GM23338 (cell line): ENCODE results near the gene MORN4. TPM values are rescaled to one million over a fixed set of nuclear protein-coding genes. Genes with fewer than 3 reads are reported as not detected.
A peak's percentile ranks its signal among the peaks of the same experiment; 100 is the strongest.

Experiments
- ATAC-seq: fragments of 200-7000 bp; cut with Tn5 transposase; 3 replicates; pipeline ENCODE4 v1.9.1; 2020
- DNase-seq: peaks from one replicate; pipeline ENCODE4 v3.0.0-alpha.2; 2015; ENCODE audit warnings: low spot score
- H2AFZ ChIP-seq: fragments of 200-600 bp; sonication (generic); 2 replicates; pipeline ENCODE4 v1.8.0; 2016; ENCODE audit warnings: antibody characterized with exemption, mild to moderate bottlenecking, moderate library complexity
- H3F3A ChIP-seq: fragments of 200-600 bp; sonication (generic); replicated peaks from 2 replicates; pipeline ENCODE4 v1.8.0; 2017; ENCODE audit warnings: antibody characterized with exemption, mixed run types, low read depth
- H3K27ac ChIP-seq: fragments of 200-600 bp; sonication (generic); 2 replicates; pipeline ENCODE4 v1.6.1; 2016; ENCODE audit warnings: low read depth
- H3K27me3 ChIP-seq: fragments of 200-600 bp; sonication (generic); 2 replicates; pipeline ENCODE4 v1.8.0; 2016; ENCODE audit warnings: mild to moderate bottlenecking, mixed run types, moderate library complexity; ENCODE audit not compliant: insufficient read depth
- H3K36me3 ChIP-seq: fragments of 200-600 bp; sonication (generic); 2 replicates; pipeline ENCODE4 v1.8.0; 2016; ENCODE audit warnings: mild to moderate bottlenecking; ENCODE audit not compliant: insufficient read depth
- H3K4me1 ChIP-seq: fragments of 200-600 bp; sonication (generic); 2 replicates; pipeline ENCODE4 v1.8.0; 2016; ENCODE audit warnings: mild to moderate bottlenecking, moderate library complexity; ENCODE audit not compliant: insufficient read depth
- H3K4me2 ChIP-seq: fragments of 200-600 bp; sonication (generic); 2 replicates; pipeline ENCODE4 v1.7.1; 2017; ENCODE audit warnings: mixed run types
- H3K4me3 ChIP-seq: fragments of 200-600 bp; sonication (generic); 2 replicates; pipeline ENCODE4 v1.6.1; 2016; ENCODE audit warnings: mixed run types
- H3K79me2 ChIP-seq: fragments of 200-600 bp; sonication (generic); replicated peaks from 2 replicates; pipeline ENCODE4 v1.8.0; 2017; ENCODE audit warnings: mild to moderate bottlenecking; ENCODE audit not compliant: insufficient read depth
- H3K9me2 ChIP-seq: fragments of 200-600 bp; sonication (generic); 2 replicates; pipeline ENCODE4 v1.8.0; 2017; ENCODE audit not compliant: insufficient read depth
- H4K20me1 ChIP-seq: fragments of 200-600 bp; sonication (generic); replicated peaks from 2 replicates; pipeline ENCODE4 v1.8.0; 2017; ENCODE audit warnings: mild to moderate bottlenecking; ENCODE audit not compliant: insufficient read depth
- H3K27ac Mint-ChIP-seq: 2 replicates; pipeline ENCODE4 v1.8.0; 2020; ENCODE audit warnings: inconsistent platforms, mild to moderate bottlenecking, moderate library complexity, mixed read lengths
- H3K27me3 Mint-ChIP-seq: 3 replicates; pipeline ENCODE4 v1.8.0; 2022; ENCODE audit warnings: low read depth, mild to moderate bottlenecking, moderate library complexity, mixed read lengths, inconsistent platforms; ENCODE audit not compliant: insufficient read depth, poor library complexity
- H3K36me3 Mint-ChIP-seq: 3 replicates; pipeline ENCODE4 v1.8.0; 2021; ENCODE audit warnings: low read depth, mild to moderate bottlenecking, inconsistent platforms, moderate library complexity, mixed read lengths
- H3K4me1 Mint-ChIP-seq: 3 replicates; pipeline ENCODE4 v1.8.0; 2020; ENCODE audit warnings: mild to moderate bottlenecking, inconsistent platforms, mixed read lengths
- H3K4me3 Mint-ChIP-seq: 3 replicates; pipeline ENCODE4 v1.8.0; 2021; ENCODE audit warnings: moderate library complexity, mild to moderate bottlenecking, inconsistent platforms, mixed read lengths
- H3K9me3 Mint-ChIP-seq: 3 replicates; pipeline ENCODE4 v1.8.0; 2020; ENCODE audit warnings: moderate library complexity, mild to moderate bottlenecking, inconsistent platforms, mixed read lengths
- EZH2phosphoT487 ChIP-seq: fragments of 200-600 bp; sonication (generic); IDR thresholded peaks from one replicate; pipeline ENCODE4 v1.8.1; 2018; ENCODE audit warnings: antibody characterized with exemption; ENCODE audit not compliant: unreplicated experiment
- JUNB ChIP-seq: IDR thresholded peaks from one replicate; pipeline ENCODE4 v1.6.1; 2016; ENCODE audit warnings: antibody characterized with exemption; ENCODE audit not compliant: unreplicated experiment
- NANOG ChIP-seq: IDR thresholded peaks from 2 replicates; pipeline ENCODE4 v1.6.1; 2016; ENCODE audit warnings: antibody characterized with exemption, borderline replicate concordance
- POLR2AphosphoS5 ChIP-seq: IDR thresholded peaks from 2 replicates; pipeline ENCODE4 v1.6.1; 2016; ENCODE audit warnings: antibody characterized with exemption, low read depth
- STAT1 ChIP-seq: IDR thresholded peaks from one replicate; pipeline ENCODE4 v1.6.1; 2016; ENCODE audit warnings: antibody characterized with exemption; ENCODE audit not compliant: unreplicated experiment
- ZNF114 ChIP-seq: fragments of 250-450 bp; sonication (Bioruptor Pico); IDR thresholded peaks from 2 replicates; pipeline ENCODE4 v1.5.0; 2020; ENCODE audit warnings: mild to moderate bottlenecking, moderate library complexity
- ZNF331 ChIP-seq: fragments of 250-450 bp; sonication (Bioruptor Pico); IDR thresholded peaks from 2 replicates; pipeline ENCODE4 v1.5.0; 2020; ENCODE audit warnings: low read depth, mild to moderate bottlenecking, moderate library complexity
- polyA plus RNA-seq: library from polyadenylated mRNA; unstranded; fragments of >200 nt; fragmentation: Nextera tagmentation; extraction: Ambion mirVana; gene quantifications from 2 replicates; pipeline ENCODE4 v1.2.1, GENCODE V29; 2016
- total RNA-seq: library from RNA; depleted of rRNA; stranded (reverse); fragments of >200 nt; shearing (Covaris generic); gene quantifications from 2 replicates; pipeline ENCODE4 v1.2.3, GENCODE V29; 2014
- TF ChIP-seq, protein P1 (sequence below): fragments of 250-450 bp; sonication (Bioruptor Pico); IDR thresholded peaks from 2 replicates; pipeline ENCODE4 v1.5.0; 2020; ENCODE audit warnings: mild to moderate bottlenecking, moderate library complexity
- TF ChIP-seq, protein P2 (sequence below), 2 experiments: fragments of 200-600 bp in 1 of 2; sonication (generic) in 1 of 2; conservative IDR thresholded peaks; 2 replicates each; pipeline versions ENCODE4 v1.5.1 to v1.6.1; 2016 to 2017; ENCODE audit warnings: antibody characterized with exemption in 2 of 2, low read depth in 2 of 2, mild to moderate bottlenecking in 2 of 2, moderate library complexity in 1 of 2

MORN4 gene
- total and polyA plus RNA-seq, 2 experiments from 2014 or later, result 9.0 to 50.0 TPM

DNA sequence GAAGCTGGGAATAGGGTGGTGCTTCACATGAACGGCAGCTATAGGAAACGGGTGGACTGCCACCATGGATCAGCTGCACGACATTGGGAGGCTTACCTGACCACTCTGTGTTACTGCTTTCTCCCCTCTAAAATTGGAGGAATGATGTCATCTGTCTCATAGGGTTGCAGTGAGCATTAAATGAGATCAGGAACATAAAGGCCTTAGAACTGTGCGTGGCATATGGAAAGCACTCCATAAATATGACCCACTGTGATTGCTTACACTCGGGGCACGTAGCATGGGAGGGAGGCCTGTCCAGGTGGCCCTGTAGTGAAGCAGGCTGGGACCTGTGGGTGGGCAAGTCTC lies 34.1 kb downstream of the MORN4 start (continued):
- TF ChIP-seq, protein P1, sequence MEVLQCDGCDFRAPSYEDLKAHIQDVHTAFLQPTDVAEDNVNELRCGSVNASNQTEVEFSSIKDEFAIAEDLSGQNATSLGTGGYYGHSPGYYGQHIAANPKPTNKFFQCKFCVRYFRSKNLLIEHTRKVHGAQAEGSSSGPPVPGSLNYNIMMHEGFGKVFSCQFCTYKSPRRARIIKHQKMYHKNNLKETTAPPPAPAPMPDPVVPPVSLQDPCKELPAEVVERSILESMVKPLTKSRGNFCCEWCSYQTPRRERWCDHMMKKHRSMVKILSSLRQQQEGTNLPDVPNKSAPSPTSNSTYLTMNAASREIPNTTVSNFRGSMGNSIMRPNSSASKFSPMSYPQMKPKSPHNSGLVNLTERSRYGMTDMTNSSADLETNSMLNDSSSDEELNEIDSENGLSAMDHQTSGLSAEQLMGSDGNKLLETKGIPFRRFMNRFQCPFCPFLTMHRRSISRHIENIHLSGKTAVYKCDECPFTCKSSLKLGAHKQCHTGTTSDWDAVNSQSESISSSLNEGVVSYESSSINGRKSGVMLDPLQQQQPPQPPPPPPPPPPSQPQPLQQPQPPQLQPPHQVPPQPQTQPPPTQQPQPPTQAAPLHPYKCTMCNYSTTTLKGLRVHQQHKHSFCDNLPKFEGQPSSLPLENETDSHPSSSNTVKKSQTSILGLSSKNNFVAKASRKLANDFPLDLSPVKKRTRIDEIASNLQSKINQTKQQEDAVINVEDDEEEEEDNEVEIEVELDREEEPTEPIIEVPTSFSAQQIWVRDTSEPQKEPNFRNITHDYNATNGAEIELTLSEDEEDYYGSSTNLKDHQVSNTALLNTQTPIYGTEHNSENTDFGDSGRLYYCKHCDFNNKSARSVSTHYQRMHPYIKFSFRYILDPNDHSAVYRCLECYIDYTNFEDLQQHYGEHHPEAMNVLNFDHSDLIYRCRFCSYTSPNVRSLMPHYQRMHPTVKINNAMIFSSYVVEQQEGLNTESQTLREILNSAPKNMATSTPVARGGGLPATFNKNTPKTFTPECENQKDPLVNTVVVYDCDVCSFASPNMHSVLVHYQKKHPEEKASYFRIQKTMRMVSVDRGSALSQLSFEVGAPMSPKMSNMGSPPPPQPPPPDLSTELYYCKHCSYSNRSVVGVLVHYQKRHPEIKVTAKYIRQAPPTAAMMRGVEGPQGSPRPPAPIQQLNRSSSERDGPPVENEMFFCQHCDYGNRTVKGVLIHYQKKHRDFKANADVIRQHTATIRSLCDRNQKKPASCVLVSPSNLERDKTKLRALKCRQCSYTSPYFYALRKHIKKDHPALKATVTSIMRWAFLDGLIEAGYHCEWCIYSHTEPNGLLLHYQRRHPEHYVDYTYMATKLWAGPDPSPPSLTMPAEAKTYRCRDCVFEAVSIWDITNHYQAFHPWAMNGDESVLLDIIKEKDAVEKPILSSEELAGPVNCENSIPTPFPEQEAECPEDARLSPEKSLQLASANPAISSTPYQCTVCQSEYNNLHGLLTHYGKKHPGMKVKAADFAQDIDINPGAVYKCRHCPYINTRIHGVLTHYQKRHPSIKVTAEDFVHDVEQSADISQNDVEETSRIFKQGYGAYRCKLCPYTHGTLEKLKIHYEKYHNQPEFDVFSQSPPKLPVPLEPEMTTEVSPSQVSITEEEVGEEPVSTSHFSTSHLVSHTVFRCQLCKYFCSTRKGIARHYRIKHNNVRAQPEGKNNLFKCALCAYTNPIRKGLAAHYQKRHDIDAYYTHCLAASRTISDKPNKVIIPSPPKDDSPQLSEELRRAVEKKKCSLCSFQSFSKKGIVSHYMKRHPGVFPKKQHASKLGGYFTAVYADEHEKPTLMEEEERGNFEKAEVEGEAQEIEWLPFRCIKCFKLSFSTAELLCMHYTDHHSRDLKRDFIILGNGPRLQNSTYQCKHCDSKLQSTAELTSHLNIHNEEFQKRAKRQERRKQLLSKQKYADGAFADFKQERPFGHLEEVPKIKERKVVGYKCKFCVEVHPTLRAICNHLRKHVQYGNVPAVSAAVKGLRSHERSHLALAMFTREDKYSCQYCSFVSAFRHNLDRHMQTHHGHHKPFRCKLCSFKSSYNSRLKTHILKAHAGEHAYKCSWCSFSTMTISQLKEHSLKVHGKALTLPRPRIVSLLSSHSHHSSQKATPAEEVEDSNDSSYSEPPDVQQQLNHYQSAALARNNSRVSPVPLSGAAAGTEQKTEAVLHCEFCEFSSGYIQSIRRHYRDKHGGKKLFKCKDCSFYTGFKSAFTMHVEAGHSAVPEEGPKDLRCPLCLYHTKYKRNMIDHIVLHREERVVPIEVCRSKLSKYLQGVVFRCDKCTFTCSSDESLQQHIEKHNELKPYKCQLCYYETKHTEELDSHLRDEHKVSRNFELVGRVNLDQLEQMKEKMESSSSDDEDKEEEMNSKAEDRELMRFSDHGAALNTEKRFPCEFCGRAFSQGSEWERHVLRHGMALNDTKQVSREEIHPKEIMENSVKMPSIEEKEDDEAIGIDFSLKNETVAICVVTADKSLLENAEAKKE (CRISPR knock-in tag), result no peak
- TF ChIP-seq NANOG, result no peak

DNA sequence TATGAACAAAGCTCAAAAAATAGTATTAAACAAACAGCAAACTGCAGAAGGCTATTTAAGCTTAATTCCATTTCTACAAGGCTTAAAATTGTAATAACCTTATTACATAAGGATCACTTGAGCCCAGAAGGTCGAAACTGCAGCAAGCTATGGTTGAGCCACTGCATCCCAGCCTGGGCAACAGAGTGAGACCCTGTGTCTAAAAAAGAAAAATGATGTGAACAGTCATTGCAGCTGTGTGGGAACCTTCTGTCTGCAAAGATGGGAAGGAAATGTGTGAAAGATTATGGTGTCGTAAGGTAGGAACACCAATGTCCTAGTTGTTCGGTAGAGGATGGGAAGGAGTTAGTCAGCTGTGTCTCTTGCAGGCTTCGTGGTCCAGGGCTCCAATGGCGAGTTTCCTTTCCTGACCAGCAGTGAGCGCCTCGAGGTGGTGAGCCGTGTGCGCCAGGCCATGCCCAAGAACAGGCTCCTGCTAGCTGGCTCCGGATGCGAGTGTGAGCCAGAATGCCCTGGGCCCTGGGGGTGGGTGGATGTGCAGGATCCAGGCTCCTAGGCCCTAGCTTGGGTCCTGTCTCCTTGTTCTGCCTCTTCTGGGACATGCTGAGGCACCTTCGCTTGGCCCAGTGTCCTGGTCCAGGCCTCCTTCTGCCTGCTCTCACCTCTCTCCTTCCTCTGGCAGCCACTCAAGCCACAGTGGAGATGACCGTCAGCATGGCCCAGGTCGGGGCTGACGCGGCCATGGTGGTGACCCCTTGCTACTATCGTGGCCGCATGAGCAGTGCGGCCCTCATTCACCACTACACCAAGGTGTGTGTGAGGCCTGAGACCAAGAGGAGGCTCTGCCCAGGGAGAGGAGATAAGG lies 34.7 kb downstream of the MORN4 start:
- no peaks in the 10 kb centered on the region for H3K9me3 Mint-ChIP-seq
- Histone ChIP-seq H3K27me3 (no peaks in the 10 kb centered on the region), H3F3A (no peaks in the 10 kb centered on the region), H3K9me2 (no peaks in the 10 kb centered on the region), H2AFZ (0 out of 2 replicates have a peak overlapping the region, but pooled peaks have one; percentile 10), H3K4me3 (no peak overlapping the region), H3K79me2 (no peaks in the 10 kb centered on the region), H3K4me1 (no peaks in the 10 kb centered on the region), H4K20me1 (no peaks in the 10 kb centered on the region), H3K36me3 (no peaks in the 10 kb centered on the region), H3K27ac (no peak overlapping the region), H3K4me2 (no peak overlapping the region)
- no peak for DNase-seq
- H3K27me3 Mint-ChIP-seq, result peaks cover 9% of the 10 kb centered on the region
- TF ChIP-seq JUNB, result no peak
- no peak for TF ChIP-seq ZNF114 (CRISPR knock-in tag)
- TF ChIP-seq STAT1, result no peak
- TF ChIP-seq POLR2AphosphoS5, result no peak
- TF ChIP-seq, protein P2, sequence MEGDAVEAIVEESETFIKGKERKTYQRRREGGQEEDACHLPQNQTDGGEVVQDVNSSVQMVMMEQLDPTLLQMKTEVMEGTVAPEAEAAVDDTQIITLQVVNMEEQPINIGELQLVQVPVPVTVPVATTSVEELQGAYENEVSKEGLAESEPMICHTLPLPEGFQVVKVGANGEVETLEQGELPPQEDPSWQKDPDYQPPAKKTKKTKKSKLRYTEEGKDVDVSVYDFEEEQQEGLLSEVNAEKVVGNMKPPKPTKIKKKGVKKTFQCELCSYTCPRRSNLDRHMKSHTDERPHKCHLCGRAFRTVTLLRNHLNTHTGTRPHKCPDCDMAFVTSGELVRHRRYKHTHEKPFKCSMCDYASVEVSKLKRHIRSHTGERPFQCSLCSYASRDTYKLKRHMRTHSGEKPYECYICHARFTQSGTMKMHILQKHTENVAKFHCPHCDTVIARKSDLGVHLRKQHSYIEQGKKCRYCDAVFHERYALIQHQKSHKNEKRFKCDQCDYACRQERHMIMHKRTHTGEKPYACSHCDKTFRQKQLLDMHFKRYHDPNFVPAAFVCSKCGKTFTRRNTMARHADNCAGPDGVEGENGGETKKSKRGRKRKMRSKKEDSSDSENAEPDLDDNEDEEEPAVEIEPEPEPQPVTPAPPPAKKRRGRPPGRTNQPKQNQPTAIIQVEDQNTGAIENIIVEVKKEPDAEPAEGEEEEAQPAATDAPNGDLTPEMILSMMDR (conservative IDR thresholded peaks at IDR 0.05; ENCODE audit: low read depth in 2 of 2), result 0 out of 4 replicates have a peak, but pooled peaks of 1 of the 2 experiments have one; percentile 1
- TF ChIP-seq EZH2phosphoT487, result no peak
- TF ChIP-seq ZNF331 (CRISPR knock-in tag), result no peak
- no peak overlapping the region for H3K4me3 Mint-ChIP-seq
- peaks cover 4% of the 10 kb centered on the region for H3K4me1 Mint-ChIP-seq
- no peak for ATAC-seq
- no peak overlapping the region for H3K27ac Mint-ChIP-seq
- H3K36me3 Mint-ChIP-seq, result no peaks in the 10 kb centered on the region
